Measurements from ENCODE around the gene UBE2C.
A peak's percentile ranks its signal among the peaks of the same experiment; 100 is the strongest.

Gene UBE2C

DNA sequence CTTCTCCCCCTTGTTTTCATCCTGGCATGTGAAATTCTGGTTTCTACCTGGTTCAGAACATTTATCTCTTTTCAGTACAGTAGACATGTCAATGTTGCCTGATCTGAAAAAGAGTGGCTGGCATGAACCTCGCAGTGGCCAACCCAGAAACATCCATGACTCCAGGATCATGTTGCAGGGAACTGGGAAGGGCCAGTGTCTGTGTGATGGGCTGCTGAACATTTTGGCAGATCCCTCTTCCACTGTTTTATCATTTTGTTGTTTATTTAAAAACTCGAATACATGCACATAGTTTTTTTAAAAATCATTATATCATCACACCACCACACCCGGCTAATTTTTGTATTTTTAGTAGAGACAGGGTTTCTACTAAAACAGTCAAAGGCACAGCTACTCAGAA lies 39.8 kb upstream of the UBE2C start:
- peaks cover 0 to 6% (median 2%) of the 10 kb centered on the region in 4 experiments for H3K4me1 ChIP-seq (ENCODE audit: control extremely low read depth in 1 of 4, control insufficient read depth in 4 of 4, insufficient read depth in 4 of 4, low read length in 3 of 4)
- no peak overlapping the region for H3K27ac ChIP-seq (ENCODE audit: insufficient read depth in 1 of 2, low read depth in 1 of 2, low read length in 2 of 2, poor library complexity in 1 of 2, severe bottlenecking in 2 of 2)
- peaks cover 0 to 2% (median 0%) of the 10 kb centered on the region in 5 experiments for H3K27me3 ChIP-seq (replicated peaks in 2 of 5; ENCODE audit: control insufficient read depth in 4 of 5, insufficient read depth in 5 of 5, low read length in 4 of 5)
- POLR2A ChIA-PET: no interaction called here
- H3K36me3 ChIP-seq (ENCODE audit: control insufficient read depth in 4 of 4, insufficient read depth in 4 of 4, low read length in 3 of 4): no peaks in the 10 kb centered on the region
- no peak for DNase-seq
- no peak overlapping the region for H3K4me3 ChIP-seq (ENCODE audit: control insufficient read depth in 1 of 7, extremely low read depth in 1 of 7, insufficient read depth in 4 of 7, low read depth in 2 of 7, low read length in 6 of 7)
- no peaks in the 10 kb centered on the region for H3K9me3 ChIP-seq (ENCODE audit: control extremely low read depth in 1 of 5, control insufficient read depth in 4 of 5, insufficient read depth in 2 of 5, low read depth in 1 of 5, low read length in 4 of 5)
- CTCF ChIA-PET: interaction anchor here (1.2 to 3.1 kb wide), 4 partner anchors 228 to 469 kb away, joined by 3 to 14 read pairs (median 6); no protein-coding TSS in a partner anchor
- WGBS (ENCODE audit: insufficient coverage): 100% methylated on average over 1 of the region's 3 CpGs

DNA sequence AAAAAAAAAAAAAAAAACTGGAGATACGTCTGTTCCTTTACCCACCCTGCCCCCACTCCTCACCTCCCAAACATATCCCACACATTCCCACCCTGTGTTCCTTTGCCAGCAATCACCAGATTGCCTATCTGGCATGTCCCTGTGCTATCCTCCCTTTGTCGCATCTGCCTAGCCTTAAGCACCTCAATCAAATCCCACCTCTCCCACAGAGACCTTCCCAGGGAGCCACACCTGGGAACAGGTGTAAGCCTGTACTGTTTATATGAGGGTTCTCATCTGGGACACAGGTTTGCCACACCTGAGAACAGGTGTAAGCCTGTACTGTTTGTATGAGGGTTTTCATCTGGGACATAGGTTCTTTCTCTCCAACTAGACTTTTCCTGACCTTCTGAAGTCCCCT lies 37.5 kb upstream of the UBE2C start:
- ChIA-PET CTCF (interaction anchor here (1.4 kb wide), 1 partner anchor 15 kb away, joined by 3 read pairs; no protein-coding TSS in a partner anchor), POLR2A (no interaction called here)
- H3K4me1 ChIP-seq (ENCODE audit: control extremely low read depth in 1 of 4, control insufficient read depth in 4 of 4, insufficient read depth in 4 of 4, low read length in 3 of 4): peaks cover 0 to 22% (median 9%) of the 10 kb centered on the region in 4 experiments

DNA sequence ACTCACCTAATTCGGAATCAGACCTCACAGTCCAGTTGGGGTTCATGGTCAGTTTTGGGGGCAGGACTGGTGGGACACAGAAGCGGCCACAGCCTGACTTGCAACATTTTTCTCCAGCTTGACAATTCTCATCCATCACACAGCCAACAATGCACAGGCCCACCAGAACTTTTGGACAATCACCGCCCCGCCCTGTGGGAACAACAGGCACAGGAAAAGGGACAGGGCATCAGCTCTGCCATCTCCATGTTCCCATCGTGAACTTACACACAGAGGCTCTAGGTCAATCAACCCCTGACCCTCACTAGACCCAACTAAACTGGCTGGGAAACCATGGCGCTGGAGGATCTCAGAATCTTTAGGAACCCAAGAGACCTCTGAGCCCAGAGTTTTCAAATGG lies 37.0 kb upstream of the UBE2C start:
- ChIA-PET CTCF (interaction anchor here (1.1 to 1.4 kb wide), 2 partner anchors 15 to 20 kb away, joined by 3 read pairs; no protein-coding TSS in a partner anchor), POLR2A (interaction anchor here (0.5 kb wide), 1 partner anchor 657 kb away, joined by 3 read pairs; no protein-coding TSS in a partner anchor)
- no peak for DNase-seq
- Histone ChIP-seq H3K9me3 (ENCODE audit: control extremely low read depth in 1 of 5, control insufficient read depth in 4 of 5, insufficient read depth in 2 of 5, low read depth in 1 of 5, low read length in 4 of 5) (no peaks in the 10 kb centered on the region), H3K27me3 (replicated peaks in 2 of 5; ENCODE audit: control insufficient read depth in 4 of 5, insufficient read depth in 5 of 5, low read length in 4 of 5) (peaks cover 0 to 5% (median 0%) of the 10 kb centered on the region in 5 experiments), H3K36me3 (ENCODE audit: control insufficient read depth in 4 of 4, insufficient read depth in 4 of 4, low read length in 3 of 4) (no peaks in the 10 kb centered on the region), H3K4me3 (ENCODE audit: control insufficient read depth in 1 of 7, extremely low read depth in 1 of 7, insufficient read depth in 4 of 7, low read depth in 2 of 7, low read length in 6 of 7) (no peak overlapping the region), H3K27ac (ENCODE audit: insufficient read depth in 1 of 2, low read depth in 1 of 2, low read length in 2 of 2, poor library complexity in 1 of 2, severe bottlenecking in 2 of 2) (no peak overlapping the region), H3K4me1 (ENCODE audit: control extremely low read depth in 1 of 4, control insufficient read depth in 4 of 4, insufficient read depth in 4 of 4, low read length in 3 of 4) (peaks cover 0 to 22% (median 9%) of the 10 kb centered on the region in 4 experiments)
- whole genome bisulfite sequencing (ENCODE audit: insufficient coverage): 93% methylated on average over 3 of the region's 6 CpGs

More for the DNA sequence above, 37.5 kb upstream of the UBE2C start:
- DNase-seq: no peak
- H3K27ac ChIP-seq (ENCODE audit: insufficient read depth in 1 of 2, low read depth in 1 of 2, low read length in 2 of 2, poor library complexity in 1 of 2, severe bottlenecking in 2 of 2): no peak overlapping the region
- WGBS (ENCODE audit: insufficient coverage): 50% methylated on average over 1 of the region's 2 CpGs
- H3K36me3 ChIP-seq (ENCODE audit: control insufficient read depth in 4 of 4, insufficient read depth in 4 of 4, low read length in 3 of 4): no peaks in the 10 kb centered on the region
- peaks cover 0 to 5% (median 0%) of the 10 kb centered on the region in 5 experiments for H3K27me3 ChIP-seq (replicated peaks in 2 of 5; ENCODE audit: control insufficient read depth in 4 of 5, insufficient read depth in 5 of 5, low read length in 4 of 5)
- no peaks in the 10 kb centered on the region for H3K9me3 ChIP-seq (ENCODE audit: control extremely low read depth in 1 of 5, control insufficient read depth in 4 of 5, insufficient read depth in 2 of 5, low read depth in 1 of 5, low read length in 4 of 5)
- no peak overlapping the region for H3K4me3 ChIP-seq (ENCODE audit: control insufficient read depth in 1 of 7, extremely low read depth in 1 of 7, insufficient read depth in 4 of 7, low read depth in 2 of 7, low read length in 6 of 7)

DNA sequence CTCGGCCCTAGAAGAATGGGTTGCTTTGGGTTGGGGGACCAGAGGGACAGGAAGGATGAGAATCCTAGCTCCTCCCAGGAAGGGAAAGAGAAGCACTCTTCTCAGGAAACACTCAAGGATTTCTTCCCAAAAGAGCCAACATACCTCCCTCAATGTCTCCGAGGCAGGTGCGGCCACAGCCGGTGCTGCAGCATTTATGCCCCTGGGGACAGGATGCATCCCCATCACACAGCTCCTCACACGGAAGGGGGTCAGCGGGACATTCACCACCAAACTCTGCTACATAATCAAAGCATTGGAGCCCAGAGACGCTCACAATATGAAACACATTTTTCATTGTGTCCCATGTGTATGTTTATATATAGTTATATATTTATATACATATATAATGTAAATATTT lies 35.5 kb upstream of the UBE2C start:
- no peaks in the 10 kb centered on the region for H3K36me3 ChIP-seq (ENCODE audit: control insufficient read depth in 4 of 4, insufficient read depth in 4 of 4, low read length in 3 of 4)
- no peaks in the 10 kb centered on the region for H3K9me3 ChIP-seq (ENCODE audit: control extremely low read depth in 1 of 5, control insufficient read depth in 4 of 5, insufficient read depth in 2 of 5, low read depth in 1 of 5, low read length in 4 of 5)
- ChIA-PET CTCF (interaction anchor here (1.0 to 1.1 kb wide), 2 partner anchors 8 to 13 kb away, joined by 3 read pairs; no protein-coding TSS in a partner anchor), POLR2A (no interaction called here)
- no peak overlapping the region for H3K4me3 ChIP-seq (ENCODE audit: control insufficient read depth in 1 of 7, extremely low read depth in 1 of 7, insufficient read depth in 4 of 7, low read depth in 2 of 7, low read length in 6 of 7)
- 100% methylated on average over 3 of the region's 7 CpGs for WGBS (ENCODE audit: insufficient coverage)
- peaks cover 0 to 16% (median 7%) of the 10 kb centered on the region in 4 experiments for H3K4me1 ChIP-seq (ENCODE audit: control extremely low read depth in 1 of 4, control insufficient read depth in 4 of 4, insufficient read depth in 4 of 4, low read length in 3 of 4)
- peaks cover 0 to 5% (median 0%) of the 10 kb centered on the region in 5 experiments for H3K27me3 ChIP-seq (replicated peaks in 2 of 5; ENCODE audit: control insufficient read depth in 4 of 5, insufficient read depth in 5 of 5, low read length in 4 of 5)
- no peak for DNase-seq
- no peak overlapping the region for H3K27ac ChIP-seq (ENCODE audit: insufficient read depth in 1 of 2, low read depth in 1 of 2, low read length in 2 of 2, poor library complexity in 1 of 2, severe bottlenecking in 2 of 2)

DNA sequence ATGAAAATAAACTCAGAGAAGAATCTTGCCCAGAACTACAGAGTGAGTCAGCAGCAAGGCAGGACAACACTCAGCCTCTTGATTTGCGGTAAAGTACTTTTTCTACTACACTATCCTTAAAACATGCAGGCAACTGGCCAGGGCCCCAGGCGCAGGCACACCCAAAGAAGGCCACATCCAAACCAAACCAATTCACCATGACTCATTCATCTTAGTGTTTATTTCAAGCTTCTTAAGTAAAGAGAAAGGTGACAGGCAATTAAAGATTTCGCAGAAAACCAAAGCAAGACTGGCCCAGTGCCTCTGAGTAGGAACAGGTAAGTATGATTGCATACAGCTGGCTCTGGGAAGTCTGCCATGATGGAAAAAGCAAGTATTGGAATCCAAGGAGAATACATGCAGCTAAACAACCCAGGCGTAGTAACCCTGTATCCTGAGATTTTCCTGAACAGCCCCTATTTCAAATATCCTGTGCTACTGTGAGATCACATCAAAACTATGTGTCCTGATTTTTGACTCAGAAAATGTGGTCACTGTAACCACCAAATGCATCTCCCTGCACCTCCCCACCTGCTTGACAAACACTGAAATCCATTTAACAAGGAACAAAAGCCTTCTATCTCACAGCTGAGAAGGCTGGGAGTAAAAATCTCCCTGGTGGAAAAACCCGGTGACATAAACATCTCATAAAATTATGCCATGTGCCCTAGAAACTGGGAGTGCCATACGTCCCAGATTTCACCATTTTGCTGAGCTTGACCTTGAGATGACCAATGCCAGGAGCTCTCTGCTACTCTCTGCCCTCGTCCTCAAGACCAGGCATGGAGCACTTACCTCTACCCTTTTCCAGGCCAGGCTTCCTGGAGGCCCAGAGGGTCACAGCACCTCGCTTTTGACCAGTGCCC lies 33.2 kb upstream of the UBE2C start:
- Histone ChIP-seq H3K4me1 (ENCODE audit: control extremely low read depth in 1 of 4, control insufficient read depth in 4 of 4, insufficient read depth in 4 of 4, low read length in 3 of 4) (peaks cover 0 to 16% (median 7%) of the 10 kb centered on the region in 4 experiments), H3K4me3 (ENCODE audit: control insufficient read depth in 1 of 7, extremely low read depth in 1 of 7, insufficient read depth in 4 of 7, low read depth in 2 of 7, low read length in 6 of 7) (no peak overlapping the region), H3K27ac (ENCODE audit: insufficient read depth in 1 of 2, low read depth in 1 of 2, low read length in 2 of 2, poor library complexity in 1 of 2, severe bottlenecking in 2 of 2) (no peak overlapping the region), H3K36me3 (ENCODE audit: control insufficient read depth in 4 of 4, insufficient read depth in 4 of 4, low read length in 3 of 4) (no peaks in the 10 kb centered on the region), H3K9me3 (ENCODE audit: control extremely low read depth in 1 of 5, control insufficient read depth in 4 of 5, insufficient read depth in 2 of 5, low read depth in 1 of 5, low read length in 4 of 5) (no peaks in the 10 kb centered on the region), H3K27me3 (replicated peaks in 2 of 5; ENCODE audit: control insufficient read depth in 4 of 5, insufficient read depth in 5 of 5, low read length in 4 of 5) (peaks cover 0 to 5% (median 0%) of the 10 kb centered on the region in 5 experiments)
- peak; percentile 51 to 89 (median 83) for DNase-seq
- 71% methylated on average over 7 of the region's 8 CpGs for WGBS (ENCODE audit: insufficient coverage)
- ChIA-PET CTCF (interaction anchor here (0.6 to 2.3 kb wide), 4 partner anchors 8 to 460 kb away, joined by 3 to 13 read pairs (median 4); no protein-coding TSS in a partner anchor), POLR2A (no interaction called here)

DNA sequence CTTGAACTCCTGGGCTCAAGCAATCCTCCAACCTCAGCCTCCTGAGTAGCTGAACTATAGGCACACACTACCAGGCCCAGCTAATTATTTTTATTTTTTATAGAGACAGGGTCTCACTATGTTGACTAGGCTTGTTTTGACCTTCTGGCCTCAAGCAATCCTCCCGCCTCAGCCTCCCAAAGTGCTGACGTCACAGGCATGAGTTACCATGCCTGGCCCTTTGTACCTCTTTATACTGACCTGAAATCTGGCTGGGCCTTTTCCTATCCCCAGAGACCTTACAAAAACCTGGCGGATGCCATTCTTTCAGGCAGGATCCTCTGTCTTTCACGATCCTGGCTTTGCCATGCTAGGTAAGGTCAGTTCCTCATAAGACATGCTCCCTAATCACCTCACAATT lies 32.3 kb upstream of the UBE2C start:
- no peak overlapping the region for H3K27ac ChIP-seq (ENCODE audit: insufficient read depth in 1 of 2, low read depth in 1 of 2, low read length in 2 of 2, poor library complexity in 1 of 2, severe bottlenecking in 2 of 2)
- H3K4me1 ChIP-seq (ENCODE audit: control extremely low read depth in 1 of 4, control insufficient read depth in 4 of 4, insufficient read depth in 4 of 4, low read length in 3 of 4): peaks cover 0 to 20% (median 7%) of the 10 kb centered on the region in 4 experiments
- 100% methylated on average over 3 of the region's 4 CpGs for WGBS (ENCODE audit: insufficient coverage)

More for the DNA sequence above, 32.3 kb upstream of the UBE2C start:
- DNase-seq: no peak
- POLR2A ChIA-PET: no interaction called here
- Histone ChIP-seq H3K27me3 (replicated peaks in 2 of 5; ENCODE audit: control insufficient read depth in 4 of 5, insufficient read depth in 5 of 5, low read length in 4 of 5) (peaks cover 0 to 3% (median 0%) of the 10 kb centered on the region in 5 experiments), H3K36me3 (ENCODE audit: control insufficient read depth in 4 of 4, insufficient read depth in 4 of 4, low read length in 3 of 4) (no peaks in the 10 kb centered on the region), H3K4me3 (ENCODE audit: control insufficient read depth in 1 of 7, extremely low read depth in 1 of 7, insufficient read depth in 4 of 7, low read depth in 2 of 7, low read length in 6 of 7) (no peak overlapping the region), H3K9me3 (ENCODE audit: control extremely low read depth in 1 of 5, control insufficient read depth in 4 of 5, insufficient read depth in 2 of 5, low read depth in 1 of 5, low read length in 4 of 5) (no peaks in the 10 kb centered on the region)
- CTCF ChIA-PET: interaction anchor here (0.6 to 2.3 kb wide), 3 partner anchors 9 to 188 kb away, joined by 3 to 13 read pairs (median 4); no protein-coding TSS in a partner anchor
